H9 (cell line): ENCODE measurements around the gene CHMP2A. TPM values are rescaled to one million over a fixed set of nuclear protein-coding genes. Genes with fewer than 3 reads are reported as not detected.

ENCODE experiments used
- DNase-seq: peaks from one replicate; pipeline ENCODE4 v3.0.0-alpha.2; 2017
- H2AFZ ChIP-seq: one replicate; pipeline ENCODE4 v1.6.1; 2013; ENCODE audit warnings: mild to moderate bottlenecking, low read length, control low read depth, moderate library complexity
- H2AK5ac ChIP-seq: 2 replicates; pipeline ENCODE4 v1.6.1; 2013; ENCODE audit warnings: low read length, control low read depth, mixed read lengths; ENCODE audit not compliant: insufficient read length
- H2BK120ac ChIP-seq: one replicate; pipeline ENCODE4 v1.6.1; 2013; ENCODE audit warnings: low read depth, mild to moderate bottlenecking, low read length, control low read depth, inconsistent platforms; ENCODE audit not compliant: poor library complexity, severe bottlenecking
- H2BK12ac ChIP-seq: 2 replicates; pipeline ENCODE4 v1.6.1; 2013; ENCODE audit warnings: low read length, control low read depth, mixed read lengths, low read depth; ENCODE audit not compliant: insufficient read length
- H2BK15ac ChIP-seq: 2 replicates; pipeline ENCODE4 v1.6.1; 2013; ENCODE audit warnings: low read depth, low read length, control low read depth
- H2BK20ac ChIP-seq: one replicate; pipeline ENCODE4 v1.6.1; 2013; ENCODE audit warnings: low read depth, mild to moderate bottlenecking, low read length, control low read depth, inconsistent platforms; ENCODE audit not compliant: poor library complexity, severe bottlenecking
- H2BK5ac ChIP-seq: 2 replicates; pipeline ENCODE4 v1.6.1; 2013; ENCODE audit warnings: low read length, control low read depth, mixed read lengths; ENCODE audit not compliant: insufficient read length
- H3K14ac ChIP-seq: 2 replicates; pipeline ENCODE4 v1.6.1; 2013; ENCODE audit warnings: low read length, control low read depth; ENCODE audit not compliant: insufficient read depth
- H3K18ac ChIP-seq: 2 replicates; pipeline ENCODE4 v1.6.1; 2013; ENCODE audit warnings: low read depth, mild to moderate bottlenecking, mixed read lengths, low read length, control low read depth; ENCODE audit not compliant: insufficient read length
- H3K23ac ChIP-seq: 2 replicates; pipeline ENCODE4 v1.6.1; 2013; ENCODE audit warnings: low read length, control low read depth, mixed read lengths, low read depth; ENCODE audit not compliant: insufficient read length
- H3K23me2 ChIP-seq: 2 replicates; pipeline ENCODE4 v1.6.1; 2013; ENCODE audit warnings: low read depth, mild to moderate bottlenecking, mixed read lengths, low read length, control low read depth; ENCODE audit not compliant: insufficient read length, poor library complexity, severe bottlenecking
- H3K27ac ChIP-seq: 2 replicates; pipeline ENCODE4 v1.5.1; 2013; ENCODE audit warnings: low read length, control low read depth, mixed read lengths, low read depth; ENCODE audit not compliant: insufficient read length
- H3K27me3 ChIP-seq: 2 replicates; pipeline ENCODE4 v1.6.1; 2013; ENCODE audit warnings: low read length, control low read depth, inconsistent platforms; ENCODE audit not compliant: insufficient read depth
- H3K4ac ChIP-seq: 2 replicates; pipeline ENCODE4 v1.6.1; 2013; ENCODE audit warnings: low read depth, mild to moderate bottlenecking, control low read depth, inconsistent platforms, low read length, moderate library complexity
- H3K4me1 ChIP-seq: 2 replicates; pipeline ENCODE4 v1.6.1; 2013; ENCODE audit warnings: low read length, control low read depth, inconsistent platforms; ENCODE audit not compliant: insufficient read depth
- H3K4me2 ChIP-seq: 2 replicates; pipeline ENCODE4 v1.6.1; 2013; ENCODE audit warnings: low read length, control low read depth, mixed read lengths; ENCODE audit not compliant: insufficient read length, insufficient read depth
- H3K56ac ChIP-seq: 2 replicates; pipeline ENCODE4 v1.6.1; 2013; ENCODE audit warnings: low read depth, mild to moderate bottlenecking, mixed read lengths, low read length, control low read depth; ENCODE audit not compliant: insufficient read length
- H3K79me1 ChIP-seq: 2 replicates; pipeline ENCODE4 v1.6.1; 2013; ENCODE audit warnings: low read depth, mild to moderate bottlenecking, moderate library complexity, low read length, control low read depth, inconsistent platforms; ENCODE audit not compliant: insufficient read depth, poor library complexity, severe bottlenecking
- H3K79me2 ChIP-seq: 2 replicates; pipeline ENCODE4 v1.6.1; 2013; ENCODE audit warnings: low read length, control low read depth, inconsistent platforms; ENCODE audit not compliant: insufficient read depth
- H3K9ac ChIP-seq: 2 replicates; pipeline ENCODE4 v1.6.1; 2013; ENCODE audit warnings: low read length, control low read depth, mixed read lengths; ENCODE audit not compliant: insufficient read length; ENCODE audit errors: extremely low read depth
- H3K9me3 ChIP-seq: one replicate; pipeline ENCODE4 v1.6.1; 2013; ENCODE audit warnings: low read depth, low read length, inconsistent platforms; ENCODE audit not compliant: control insufficient read depth
- H3T11ph ChIP-seq: one replicate; pipeline ENCODE4 v1.6.1; 2013; ENCODE audit warnings: mild to moderate bottlenecking, low read length, control low read depth, inconsistent platforms
- H4K20me1 ChIP-seq: one replicate; pipeline ENCODE4 v1.6.1; 2013; ENCODE audit not compliant: control insufficient read depth, insufficient read length, insufficient read depth
- H4K5ac ChIP-seq: 2 replicates; pipeline ENCODE4 v1.6.1; 2013; ENCODE audit warnings: low read depth, mild to moderate bottlenecking, mixed read lengths, low read length, control low read depth; ENCODE audit not compliant: insufficient read length
- H4K8ac ChIP-seq: replicated peaks from 2 replicates; pipeline ENCODE4 v1.6.1; 2013; ENCODE audit warnings: low read length, control low read depth, mixed read lengths, low read depth; ENCODE audit not compliant: insufficient read length
- H4K91ac ChIP-seq: 2 replicates; pipeline ENCODE4 v1.6.1; 2013; ENCODE audit warnings: low read depth, mild to moderate bottlenecking, moderate library complexity, mixed read lengths, low read length, control low read depth; ENCODE audit not compliant: insufficient read length
- H3K27ac Mint-ChIP-seq, 3 experiments: 2 replicates in 2 of 3; 3 replicates in 1 of 3; pipeline ENCODE4 v1.8.0; 2020 to 2021; ENCODE audit warnings: mixed read lengths in 3 of 3, mild to moderate bottlenecking in 1 of 3, moderate library complexity in 1 of 3
- H3K27me3 Mint-ChIP-seq: 2 replicates; pipeline ENCODE4 v1.8.0; 2021; ENCODE audit warnings: low read depth, mild to moderate bottlenecking, moderate library complexity, mixed read lengths
- H3K36me3 Mint-ChIP-seq, 3 experiments: 2 replicates in 2 of 3; 3 replicates in 1 of 3; pipeline ENCODE4 v1.8.0; 2020 to 2021; ENCODE audit warnings: low read depth in 3 of 3, mixed read lengths in 3 of 3; ENCODE audit not compliant: insufficient read depth in 1 of 3
- H3K4me1 Mint-ChIP-seq, 2 experiments: 2 replicates each; pipeline ENCODE4 v1.8.0; 2020; ENCODE audit warnings: mixed read lengths in 2 of 2
- H3K4me3 Mint-ChIP-seq, 2 experiments: 2 replicates in 1 of 2; 3 replicates in 1 of 2; pipeline ENCODE4 v1.8.0; 2020 to 2021; ENCODE audit warnings: mild to moderate bottlenecking in 2 of 2, mixed read lengths in 2 of 2, moderate library complexity in 1 of 2
- H3K9me3 Mint-ChIP-seq, 2 experiments: 2 replicates in 1 of 2; 3 replicates in 1 of 2; pipeline ENCODE4 v1.8.0; 2020; ENCODE audit warnings: mild to moderate bottlenecking in 2 of 2, mixed read lengths in 2 of 2, moderate library complexity in 1 of 2
- WGBS: extraction: QIAGEN DNeasy Blood & Tissue Kit; methylation state at CpG from one replicate; pipeline ENCODE4 v1.1.7; 2013; ENCODE audit warnings: missing lambda C conversion rate, low lambda C conversion rate, mixed read lengths; ENCODE audit not compliant: insufficient read length; ENCODE audit errors: extremely low coverage; 5-methylcytosine and 5-hydroxymethylcytosine counted together
- long read RNA-seq: library from polyadenylated mRNA; unstranded; transcript quantifications from one replicate; pipeline ENCODE4 v2.0.0, GENCODE V29; 2020
- total RNA-seq: library from RNA; stranded (reverse); gene quantifications from 2 replicates; pipeline ENCODE4 v1.2.1, GENCODE V29; 2021
- TF ChIP-seq, protein P1 (sequence below): fragments of 200-600 bp; sonication (generic); conservative IDR thresholded peaks from 3 replicates; pipeline ENCODE4 v1.8.0; 2021; ENCODE audit warnings: antibody characterized with exemption, mild to moderate bottlenecking

CHMP2A gene
- total RNA-seq: 105 and 109 TPM in 2 replicates
- long read RNA-seq, transcript CHMP2A-208 (6 exons, 885 nt): major isoform, 76 of 169 reads
- long read RNA-seq, transcript CHMP2A-201 (6 exons, 913 nt): minor isoform, 44 of 169 reads
- long read RNA-seq, transcript CHMP2A-206 (5 exons, 1,178 nt): minor isoform, 22 of 169 reads
- long read RNA-seq, partial matches to known transcripts: 2 of 169 reads
- long read RNA-seq, other reads (novel, unspliced or antisense): 25 of 169 reads

DNA sequence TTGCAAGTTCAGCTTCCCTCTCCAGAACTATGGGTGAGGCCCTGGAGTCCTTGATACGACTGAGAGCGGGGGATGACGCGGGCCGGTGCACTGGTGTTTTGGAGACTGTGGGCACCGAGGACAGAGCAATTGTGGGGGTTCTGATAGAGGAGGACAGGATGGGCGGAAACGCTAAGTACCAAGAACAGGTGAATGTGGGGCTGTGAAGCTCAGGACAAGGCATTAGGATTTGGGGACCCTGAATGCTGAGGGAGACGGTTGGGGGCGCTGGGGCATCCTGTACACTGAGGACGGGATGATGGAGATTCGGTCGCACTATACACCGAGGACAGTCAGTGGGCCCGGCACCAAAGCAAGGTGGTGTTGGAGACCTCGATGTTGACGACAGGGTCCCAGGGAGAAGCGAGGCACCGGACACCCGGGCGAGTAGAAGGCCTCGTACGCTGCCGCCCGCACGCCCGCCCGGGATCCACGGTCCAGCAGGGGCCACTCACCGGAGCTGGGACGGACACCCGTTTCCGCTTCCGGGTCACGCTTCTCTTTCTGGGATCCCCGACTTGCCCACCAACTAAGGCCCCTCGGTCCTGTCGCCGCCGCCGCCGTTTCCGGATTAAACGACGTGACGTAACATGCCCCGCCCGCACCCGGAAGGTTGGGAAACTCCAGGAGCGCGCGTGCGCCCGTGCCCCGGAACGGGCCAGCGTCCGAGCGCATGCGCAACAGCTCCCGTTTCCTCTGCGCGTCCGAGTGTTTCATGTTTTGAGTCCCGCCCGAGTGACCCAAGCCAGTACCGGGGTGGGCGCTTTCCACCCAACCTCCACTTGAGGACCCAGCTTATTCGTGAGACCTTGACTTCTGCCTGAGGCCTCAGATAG lies at the start of gene CHMP2A:
Gene CHMP2A, minus strand, starts transcription at position 612 of the 875 bp plus-strand sequence. CDS start 893 bp downstream, outside the sequence.
- Histone ChIP-seq H3K9me3 (no peaks in the 10 kb centered on the region), H3K18ac (peak within 1 kb of the TSS; percentile 36), H3K27ac (peak within 1 kb of the TSS; percentile 25), H3K23ac (no peak within 1 kb of the TSS), H2BK15ac (no peak within 1 kb of the TSS), H3K14ac (peak within 1 kb of the TSS; percentile 74), H3K79me1 (no peaks in the 10 kb centered on the region), H3K27me3 (no peaks in the 10 kb centered on the region), H4K20me1 (no peaks in the 10 kb centered on the region), H3K4me1 (no peaks in the 10 kb centered on the region), H2BK120ac (no peak within 1 kb of the TSS), H3K79me2 (peaks cover 8% of the 10 kb centered on the region; the same call in 1 of the 2 replicates), H4K8ac (no peak within 1 kb of the TSS), H2BK20ac (no peak within 1 kb of the TSS), H2BK12ac (no peak within 1 kb of the TSS), H2AFZ (no peak within 1 kb of the TSS), H2BK5ac (no peak within 1 kb of the TSS), H3K4ac (no peak within 1 kb of the TSS), H3K9ac (peak within 1 kb of the TSS; percentile 83), H2AK5ac (no peak within 1 kb of the TSS), H3K23me2 (peaks cover 16% of the 10 kb centered on the region), H3K4me2 (peak within 1 kb of the TSS; percentile 89), H4K91ac (no peak within 1 kb of the TSS), H4K5ac (no peak within 1 kb of the TSS), H3T11ph (no peak within 1 kb of the TSS), H3K56ac (no peak within 1 kb of the TSS)
- Mint-ChIP-seq H3K4me3 (peak within 1 kb of the TSS; percentile 96 to 99), H3K36me3 (peaks cover 31 to 70% (median 54%) of the 10 kb centered on the region in 3 experiments; a peak in 6 of 7 replicates), H3K27me3 (peaks cover 1% of the 10 kb centered on the region; the same call in 1 of the 2 replicates), H3K27ac (peak within 1 kb of the TSS; percentile 92 to 99 (median 98)), H3K9me3 (no peaks in the 10 kb centered on the region; a peak in 2 of 5 replicates), H3K4me1 (peaks cover 24 to 38% of the 10 kb centered on the region in 2 experiments)
- WGBS: no CpG with 5 or more reads among the region's 69 CpGs
- peak; percentile 99 for DNase-seq
- TF ChIP-seq, protein P1, sequence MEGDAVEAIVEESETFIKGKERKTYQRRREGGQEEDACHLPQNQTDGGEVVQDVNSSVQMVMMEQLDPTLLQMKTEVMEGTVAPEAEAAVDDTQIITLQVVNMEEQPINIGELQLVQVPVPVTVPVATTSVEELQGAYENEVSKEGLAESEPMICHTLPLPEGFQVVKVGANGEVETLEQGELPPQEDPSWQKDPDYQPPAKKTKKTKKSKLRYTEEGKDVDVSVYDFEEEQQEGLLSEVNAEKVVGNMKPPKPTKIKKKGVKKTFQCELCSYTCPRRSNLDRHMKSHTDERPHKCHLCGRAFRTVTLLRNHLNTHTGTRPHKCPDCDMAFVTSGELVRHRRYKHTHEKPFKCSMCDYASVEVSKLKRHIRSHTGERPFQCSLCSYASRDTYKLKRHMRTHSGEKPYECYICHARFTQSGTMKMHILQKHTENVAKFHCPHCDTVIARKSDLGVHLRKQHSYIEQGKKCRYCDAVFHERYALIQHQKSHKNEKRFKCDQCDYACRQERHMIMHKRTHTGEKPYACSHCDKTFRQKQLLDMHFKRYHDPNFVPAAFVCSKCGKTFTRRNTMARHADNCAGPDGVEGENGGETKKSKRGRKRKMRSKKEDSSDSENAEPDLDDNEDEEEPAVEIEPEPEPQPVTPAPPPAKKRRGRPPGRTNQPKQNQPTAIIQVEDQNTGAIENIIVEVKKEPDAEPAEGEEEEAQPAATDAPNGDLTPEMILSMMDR: no peak
